GM19099 (cell line): ENCODE measurements around the gene LENEP.

Source experiments
- POLR2A ChIP-seq: IDR thresholded peaks from 3 replicates; pipeline ENCODE4 v1.6.1; 2011; ENCODE audit warnings: low read depth; ENCODE audit not compliant: insufficient read length; ENCODE audit errors: extremely low read depth

Gene LENEP

GRCh38 chr1:154957091-154957657 is 36.2 kb upstream of the LENEP start:
- no peak for TF ChIP-seq POLR2A

- TF ChIP-seq POLR2A, result no peak
These were observed 35.4 kb upstream of the LENEP start for GRCh38 chr1:154958036-154958435.

GRCh38 chr1:154958681-154959425 is 34.5 kb upstream of the LENEP start:
- no peak for TF ChIP-seq POLR2A

- no peak for TF ChIP-seq POLR2A
These were observed 34.0 kb upstream of the LENEP start for GRCh38 chr1:154959426-154959780.

DNA sequence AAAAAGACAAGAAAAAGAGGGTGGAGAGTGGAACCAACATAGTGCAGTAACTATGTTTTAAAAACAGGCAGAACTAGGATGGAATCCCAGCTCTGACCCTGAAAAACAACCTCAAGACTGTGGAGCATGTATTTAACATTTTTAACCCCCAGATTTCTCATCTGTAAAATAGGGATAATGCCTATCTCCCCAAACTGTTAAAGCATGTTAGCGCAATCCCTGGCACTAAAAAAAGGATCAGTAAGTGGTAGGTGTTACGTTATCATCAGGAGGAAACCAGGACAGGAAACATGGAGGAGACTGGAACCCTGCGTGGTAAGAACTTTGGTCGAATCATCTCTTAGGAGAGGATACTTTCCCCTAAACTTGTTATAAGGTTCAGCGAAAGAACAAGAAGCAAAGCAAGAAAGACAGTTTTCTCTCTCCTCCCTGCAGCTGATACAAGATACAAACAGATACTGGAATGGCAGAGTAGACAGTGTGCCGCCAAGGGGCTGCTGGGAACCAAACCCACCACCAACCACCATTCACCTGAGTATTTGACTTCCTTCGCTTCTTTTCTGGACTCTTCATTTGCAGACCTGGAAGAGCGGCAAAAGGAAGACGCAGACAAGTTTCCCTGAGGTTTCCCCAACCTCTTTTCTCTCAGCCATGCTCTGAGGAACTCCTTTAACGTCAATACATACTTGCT is 32.8 kb upstream of the LENEP start:
- TF ChIP-seq POLR2A, result no peak

DNA sequence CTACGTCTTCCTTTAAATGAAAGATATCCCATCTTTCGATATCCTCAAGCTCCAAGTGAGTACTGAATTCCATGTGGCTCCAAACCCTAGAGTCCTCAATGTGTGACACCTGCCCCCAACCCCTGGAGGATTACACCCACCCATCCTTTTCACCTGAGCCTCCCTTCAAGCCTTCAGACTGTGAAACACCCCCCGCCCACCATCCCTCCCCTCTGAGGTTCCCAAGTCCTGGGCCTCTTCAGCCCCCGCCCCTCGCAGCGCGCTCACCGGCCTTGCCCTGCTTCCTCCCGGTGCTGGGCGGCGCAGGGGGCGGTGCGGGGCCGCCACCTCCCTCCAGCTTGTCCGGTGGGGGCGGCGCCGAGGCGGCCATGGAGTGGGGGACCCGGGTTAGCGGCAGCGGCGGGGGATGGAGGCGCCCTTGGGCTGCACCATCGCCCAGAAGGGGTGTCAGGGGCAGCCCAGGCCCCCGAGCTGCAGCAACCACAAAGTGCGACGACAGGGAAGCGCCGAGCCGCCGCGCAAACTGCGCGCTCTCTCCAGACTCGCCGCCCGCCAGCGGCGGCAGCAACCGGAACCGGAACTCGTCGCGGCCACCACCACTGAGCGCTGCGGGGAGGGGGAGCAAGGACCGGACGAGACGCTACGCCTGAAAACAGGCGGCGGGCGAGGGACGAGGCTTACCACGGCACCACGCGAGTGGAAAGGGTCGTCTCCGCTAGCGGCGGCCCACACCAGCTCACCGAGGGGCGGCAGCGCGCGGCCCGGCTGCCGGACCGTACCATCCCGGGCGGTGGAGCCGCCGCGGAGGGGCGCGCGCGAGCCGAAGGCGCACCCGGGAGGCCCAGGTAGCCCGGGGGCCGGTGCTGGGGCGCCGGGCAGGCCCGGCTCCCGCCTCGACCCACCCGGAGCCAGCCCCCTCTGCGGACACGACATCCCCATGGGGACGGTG is 31.9 kb upstream of the LENEP start, which contains the start of gene PYGO2:
Gene PYGO2, minus strand, starts transcription at position 576 of the 949 bp plus-strand sequence. Its CDS starts 206 bp downstream, at position 370.
- peak; percentile 88 for TF ChIP-seq POLR2A

DNA sequence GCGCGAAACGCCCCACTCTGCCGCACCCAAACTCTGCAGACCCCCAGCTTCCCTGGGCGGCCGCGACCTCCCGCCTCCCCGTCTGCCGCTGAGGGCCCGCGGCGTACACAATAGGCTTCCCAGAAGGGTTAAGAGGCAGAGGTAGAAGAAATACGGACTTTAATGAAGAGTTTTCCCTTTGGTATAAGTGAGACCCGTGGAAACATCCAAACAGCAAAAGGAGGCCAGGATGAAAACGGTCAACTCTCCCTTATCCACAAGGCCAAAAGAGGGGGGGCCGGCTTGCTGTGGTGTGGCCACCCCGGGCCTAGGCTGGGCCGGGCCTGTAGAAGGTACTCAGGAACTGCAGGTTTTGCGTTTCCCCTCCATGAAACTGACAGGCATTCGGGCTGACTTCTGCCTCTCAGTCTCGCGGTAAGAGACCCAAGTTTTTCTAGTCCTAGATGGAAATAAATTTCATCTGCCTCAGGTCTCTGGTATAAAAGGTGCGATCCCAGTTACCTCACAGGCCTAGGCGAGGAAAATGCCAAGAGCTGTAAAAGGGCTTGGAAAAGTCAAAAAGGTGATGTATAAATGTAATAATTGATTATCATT is 31.1 kb upstream of the LENEP start:
- no peak for TF ChIP-seq POLR2A

GRCh38 chr1:154962795-154963330 is 30.5 kb upstream of the LENEP start:
- TF ChIP-seq POLR2A, result no peak

DNA sequence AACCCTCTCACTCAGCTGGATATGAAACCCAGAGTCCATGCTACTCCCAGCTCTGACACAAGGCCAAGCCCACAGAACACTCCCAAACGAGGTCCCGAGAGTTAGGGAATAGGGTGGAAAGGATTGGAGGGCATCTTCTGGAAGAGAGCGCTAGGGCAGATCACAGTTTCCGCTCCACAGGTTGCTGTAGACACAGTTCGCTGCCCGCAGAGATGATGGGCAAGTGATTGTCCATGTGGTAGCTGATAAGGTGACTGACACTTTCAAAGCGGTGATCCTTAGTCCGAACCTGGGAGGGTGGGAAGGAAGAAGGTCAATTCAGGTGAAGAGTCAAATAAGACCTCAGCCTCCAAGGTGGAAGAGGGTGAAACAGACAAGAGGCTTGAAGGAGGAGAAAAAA is 29.7 kb upstream of the LENEP start:
- TF ChIP-seq POLR2A, result no peak

- no peak for TF ChIP-seq POLR2A
These were observed 29.0 kb upstream of the LENEP start for GRCh38 chr1:154964359-154964758.

DNA sequence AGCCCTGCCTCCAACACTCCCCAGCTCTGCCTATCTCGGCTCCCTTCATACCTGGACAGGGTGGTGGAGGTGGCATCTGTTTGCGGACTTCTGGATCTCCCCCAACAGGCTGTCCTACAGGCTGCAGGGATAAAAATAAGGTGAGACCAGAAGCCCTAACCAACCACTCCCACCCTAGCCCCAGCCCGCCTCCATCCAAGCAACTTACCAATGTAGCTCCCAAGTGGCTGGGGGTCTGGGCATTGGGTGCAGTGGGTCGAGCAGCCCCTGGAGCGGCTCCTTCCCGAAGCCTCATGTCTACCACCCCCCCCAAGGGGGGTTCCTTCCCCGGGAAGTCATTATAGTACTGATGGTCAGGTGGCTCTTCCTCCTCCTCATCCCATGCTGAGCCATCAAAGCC is 27.3 kb upstream of the LENEP start:
- no peak for TF ChIP-seq POLR2A

GRCh38 chr1:154967331-154967950 is 25.9 kb upstream of the LENEP start:
- TF ChIP-seq POLR2A, result no peak

- TF ChIP-seq POLR2A, result no peak
These were observed 24.7 kb upstream of the LENEP start for GRCh38 chr1:154968731-154969130.

DNA sequence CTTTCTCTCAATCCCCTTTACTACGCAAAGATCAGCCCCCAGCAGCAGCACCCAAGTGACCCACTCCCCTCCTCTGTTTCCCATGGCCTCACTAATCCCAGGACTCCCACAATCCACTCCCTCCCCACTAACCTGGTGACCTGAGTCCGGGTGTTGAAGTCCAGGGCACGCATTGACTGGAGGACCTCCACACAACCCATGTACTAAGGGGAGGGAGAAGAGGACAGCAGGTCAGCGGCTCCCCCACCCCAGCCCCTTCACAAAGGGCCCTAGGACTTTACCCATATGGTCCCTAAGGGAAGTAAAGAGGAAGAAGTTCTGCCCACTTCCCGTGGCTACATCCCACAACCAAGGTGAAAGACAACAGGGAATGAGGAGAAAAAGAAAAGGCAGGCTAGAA is 24.1 kb upstream of the LENEP start:
- TF ChIP-seq POLR2A, result no peak
